ENCODE data around the gene ABR.

Gene ABR

DNA sequence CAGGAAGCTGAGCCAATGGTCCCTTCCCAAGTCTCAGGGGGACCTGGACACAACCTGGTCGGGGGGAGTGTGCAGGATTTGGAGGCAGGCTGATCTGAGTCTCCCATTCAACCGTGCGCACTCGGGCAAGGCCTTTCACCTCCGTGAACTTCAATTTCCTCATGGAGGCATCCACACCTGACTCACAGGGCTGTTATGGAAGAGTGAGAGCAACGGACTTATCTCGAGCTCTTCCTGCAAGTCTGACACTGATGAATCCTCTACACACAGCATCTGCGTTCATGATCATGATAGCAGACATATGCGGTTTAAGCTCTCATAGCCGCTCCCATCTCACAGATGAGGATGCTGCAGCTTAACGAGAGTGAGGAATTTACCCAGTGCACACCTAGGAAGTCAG, 161.2 kb downstream of the ABR start:
- TF ChIP-seq, protein P1, sequence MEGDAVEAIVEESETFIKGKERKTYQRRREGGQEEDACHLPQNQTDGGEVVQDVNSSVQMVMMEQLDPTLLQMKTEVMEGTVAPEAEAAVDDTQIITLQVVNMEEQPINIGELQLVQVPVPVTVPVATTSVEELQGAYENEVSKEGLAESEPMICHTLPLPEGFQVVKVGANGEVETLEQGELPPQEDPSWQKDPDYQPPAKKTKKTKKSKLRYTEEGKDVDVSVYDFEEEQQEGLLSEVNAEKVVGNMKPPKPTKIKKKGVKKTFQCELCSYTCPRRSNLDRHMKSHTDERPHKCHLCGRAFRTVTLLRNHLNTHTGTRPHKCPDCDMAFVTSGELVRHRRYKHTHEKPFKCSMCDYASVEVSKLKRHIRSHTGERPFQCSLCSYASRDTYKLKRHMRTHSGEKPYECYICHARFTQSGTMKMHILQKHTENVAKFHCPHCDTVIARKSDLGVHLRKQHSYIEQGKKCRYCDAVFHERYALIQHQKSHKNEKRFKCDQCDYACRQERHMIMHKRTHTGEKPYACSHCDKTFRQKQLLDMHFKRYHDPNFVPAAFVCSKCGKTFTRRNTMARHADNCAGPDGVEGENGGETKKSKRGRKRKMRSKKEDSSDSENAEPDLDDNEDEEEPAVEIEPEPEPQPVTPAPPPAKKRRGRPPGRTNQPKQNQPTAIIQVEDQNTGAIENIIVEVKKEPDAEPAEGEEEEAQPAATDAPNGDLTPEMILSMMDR (IDR thresholded peaks at IDR 0.05; ENCODE audit: control insufficient read depth, extremely low read depth, insufficient read depth): no peak
- no peak for DNase-seq (ENCODE audit: low read depth)
- H3K4me3 ChIP-seq (ENCODE audit: low read depth, low read length): no peak overlapping the region

DNA sequence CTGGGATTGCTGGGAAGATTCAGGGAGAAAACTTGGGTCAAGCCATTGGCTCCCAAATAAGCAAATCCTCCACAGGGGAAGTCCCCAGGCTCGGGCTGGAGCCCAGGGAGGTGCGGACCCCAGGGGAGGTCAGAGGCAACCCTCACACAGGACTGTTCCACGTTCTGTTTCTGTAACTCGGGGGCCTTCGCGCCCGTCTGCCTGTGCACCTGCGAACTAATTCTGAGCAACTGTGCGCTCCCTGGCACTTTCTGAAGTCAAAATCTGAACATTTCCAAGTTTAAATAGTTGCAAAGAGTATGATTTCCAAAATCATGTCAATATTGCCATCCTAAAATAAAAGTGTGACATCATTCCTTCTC, 166.1 kb downstream of the ABR start:
- TF ChIP-seq, protein P1 (IDR thresholded peaks at IDR 0.05; ENCODE audit: control insufficient read depth, extremely low read depth, insufficient read depth): no peak
- H3K4me3 ChIP-seq (ENCODE audit: low read depth, low read length): no peak overlapping the region
- DNase-seq (ENCODE audit: low read depth): no peak

DNA sequence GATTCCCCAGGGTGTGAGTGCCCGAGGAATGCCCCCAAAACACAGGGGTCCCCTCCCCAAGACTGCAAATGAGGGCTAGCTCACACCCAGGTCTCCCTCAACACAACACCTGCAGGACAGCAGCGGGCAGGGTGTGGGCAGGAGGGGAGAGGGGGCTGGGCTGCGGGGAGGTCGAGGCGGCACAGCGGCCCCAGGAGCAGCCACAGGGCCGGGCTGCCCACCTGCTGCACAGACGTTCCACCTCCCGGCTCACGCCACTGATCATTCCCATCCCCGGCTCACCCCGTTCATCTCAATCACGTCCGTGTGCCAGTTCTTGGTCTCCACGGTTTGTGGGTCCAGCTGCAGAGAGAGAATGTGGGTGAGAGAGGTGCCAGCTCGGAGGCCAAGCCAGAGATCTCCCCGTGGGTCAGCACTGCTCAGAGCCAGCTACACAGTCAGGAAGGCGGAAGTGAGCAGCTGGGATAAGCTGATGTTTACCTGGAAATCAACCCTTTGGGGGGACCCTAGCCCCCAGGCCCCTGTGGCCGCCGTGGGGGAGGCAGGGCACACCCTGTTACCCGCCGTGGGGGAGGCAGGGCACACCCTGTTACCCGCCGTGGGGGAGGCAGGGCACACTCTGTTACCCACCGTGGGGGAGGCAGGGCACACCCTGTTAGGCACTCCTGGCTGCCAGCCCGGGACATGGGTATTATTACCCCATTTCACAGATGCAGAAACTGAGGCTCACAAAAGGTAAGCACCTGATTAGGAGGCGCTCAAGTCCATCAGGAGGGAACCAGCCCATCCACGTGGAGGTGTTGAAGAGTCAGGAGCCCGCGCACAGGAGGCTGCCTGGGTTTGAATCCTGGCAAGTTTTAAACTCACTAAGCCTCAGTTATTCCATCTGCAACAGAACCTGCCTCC, 166.7 kb downstream of the ABR start:
- TF ChIP-seq, protein P1 (IDR thresholded peaks at IDR 0.05; ENCODE audit: control insufficient read depth, extremely low read depth, insufficient read depth): no peak
- no peak overlapping the region for H3K4me3 ChIP-seq (ENCODE audit: low read depth, low read length)
- DNase-seq (ENCODE audit: low read depth): no peak

DNA sequence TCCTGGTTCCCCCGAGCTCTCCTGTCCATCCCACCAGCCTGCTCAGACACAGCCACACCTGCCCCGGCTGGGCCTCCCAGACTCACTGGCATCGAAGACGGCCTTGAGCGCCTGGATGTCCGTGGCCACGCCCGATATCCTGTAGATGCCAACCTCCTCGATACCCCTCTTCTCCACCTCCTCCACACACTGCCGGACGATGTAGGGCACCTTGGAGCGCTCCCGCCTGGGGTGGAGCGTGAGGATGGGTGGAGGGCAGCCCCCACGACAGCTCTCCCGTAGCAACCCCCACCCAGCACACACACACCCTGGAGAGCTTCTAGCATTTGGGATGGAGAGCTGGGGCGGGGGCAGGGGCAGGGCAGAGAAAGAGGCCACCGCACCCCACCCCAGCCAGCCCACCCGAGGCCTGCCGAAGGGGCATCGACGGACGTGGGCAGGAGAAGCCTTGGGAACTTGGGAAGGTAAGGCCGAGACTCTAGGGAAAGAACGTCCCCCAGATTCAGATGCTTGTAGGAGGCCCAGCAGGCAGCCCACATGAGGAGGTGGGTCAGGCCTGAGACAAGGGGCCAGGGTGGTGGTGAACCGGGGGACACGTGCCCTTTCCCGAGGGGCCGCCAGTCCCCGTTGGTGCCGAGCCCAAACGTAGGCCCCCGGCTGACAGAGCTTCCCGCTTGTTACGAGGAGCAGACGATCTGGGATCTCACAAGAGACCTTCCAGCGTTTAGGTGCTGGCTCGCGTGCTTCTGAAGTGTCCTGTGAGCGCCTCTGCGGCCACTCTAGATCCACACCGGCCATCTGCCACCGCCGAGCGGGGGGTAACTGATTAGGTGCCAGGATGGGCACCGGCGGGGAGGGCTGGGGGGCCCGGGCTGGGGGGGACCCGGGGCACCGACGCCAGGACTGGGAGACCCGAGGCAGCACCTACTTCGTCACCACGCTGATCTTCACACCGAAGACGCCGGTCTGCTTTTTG, 167.7 kb downstream of the ABR start:
- TF ChIP-seq, protein P1 (IDR thresholded peaks at IDR 0.05; ENCODE audit: control insufficient read depth, extremely low read depth, insufficient read depth): no peak
- DNase-seq (ENCODE audit: low read depth): no peak
- no peak overlapping the region for H3K4me3 ChIP-seq (ENCODE audit: low read depth, low read length)

DNA sequence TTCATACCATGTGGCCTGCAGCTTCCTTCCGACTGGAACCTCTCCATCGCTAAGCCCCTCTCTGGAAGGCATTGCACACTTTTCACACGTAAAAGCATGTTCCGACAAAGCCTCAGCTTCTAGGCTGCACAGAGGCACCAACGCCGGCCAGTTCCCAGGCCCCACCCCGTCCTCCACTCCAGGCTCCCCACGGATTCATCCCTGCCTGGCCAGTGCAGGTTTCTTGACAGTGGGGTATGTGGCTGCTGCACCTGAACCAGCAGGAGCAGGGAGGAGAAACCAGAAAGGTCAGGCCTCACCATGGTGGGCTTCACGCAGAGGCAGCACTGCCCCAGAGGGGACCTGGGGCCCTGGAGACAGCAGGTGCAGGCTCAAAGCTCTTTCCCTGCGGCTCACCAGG, 168.6 kb downstream of the ABR start:
- TF ChIP-seq, protein P1 (IDR thresholded peaks at IDR 0.05; ENCODE audit: control insufficient read depth, extremely low read depth, insufficient read depth): no peak
- no peak for DNase-seq (ENCODE audit: low read depth)
- no peak overlapping the region for H3K4me3 ChIP-seq (ENCODE audit: low read depth, low read length)

DNA sequence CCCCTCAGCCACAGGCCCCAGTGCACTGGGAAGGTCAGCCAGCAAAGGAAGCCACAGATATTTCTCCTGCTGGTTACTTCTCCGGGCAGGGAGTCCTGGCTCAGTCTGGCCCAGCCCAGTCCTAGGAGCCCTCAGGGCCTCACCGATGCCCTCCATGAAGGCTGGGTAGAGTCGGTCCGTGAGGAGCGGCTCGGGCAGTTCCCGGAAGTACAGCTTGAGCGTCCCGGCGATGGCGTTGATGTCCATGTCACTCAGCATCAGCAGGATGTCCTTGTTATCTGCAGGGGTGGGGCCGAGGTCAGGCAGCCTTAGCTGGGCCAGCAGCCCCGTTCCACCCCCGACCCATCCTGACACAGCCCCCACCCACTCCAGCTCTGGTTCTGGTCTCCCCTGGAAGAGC, 169.2 kb downstream of the ABR start:
- DNase-seq (ENCODE audit: low read depth): no peak
- H3K4me3 ChIP-seq (ENCODE audit: low read depth, low read length): no peak overlapping the region
- TF ChIP-seq, protein P1 (IDR thresholded peaks at IDR 0.05; ENCODE audit: control insufficient read depth, extremely low read depth, insufficient read depth): no peak

All from LNCaP clone FGC (cell line).